ENCODE results near the gene ELOVL6.
"Not testable (repeated sequence)": the region's sequence is repeated elsewhere in the genome, so short reads cannot be mapped to it uniquely, and the experiment has no call there.

The ELOVL6 gene

DNA sequence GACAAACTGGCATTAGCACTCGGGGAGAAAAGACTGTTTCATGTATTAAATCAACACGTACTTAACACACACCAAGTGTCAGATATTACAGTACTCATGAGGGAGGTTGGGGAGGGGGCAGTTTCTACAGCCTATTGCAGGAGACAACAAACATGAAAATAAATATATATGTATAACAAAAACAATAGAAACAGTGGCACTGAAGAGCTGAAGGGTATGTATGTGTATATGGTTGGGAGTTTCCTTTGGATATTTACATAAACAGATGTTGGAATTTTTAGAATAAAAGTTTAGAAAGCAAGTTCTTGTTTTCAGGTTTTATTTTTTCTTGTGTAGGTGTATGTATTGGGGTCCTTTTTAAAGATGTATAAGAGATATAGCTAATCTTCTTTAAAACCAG, 133.5 kb downstream of the ELOVL6 start:
- no peak for DNase-seq

DNA sequence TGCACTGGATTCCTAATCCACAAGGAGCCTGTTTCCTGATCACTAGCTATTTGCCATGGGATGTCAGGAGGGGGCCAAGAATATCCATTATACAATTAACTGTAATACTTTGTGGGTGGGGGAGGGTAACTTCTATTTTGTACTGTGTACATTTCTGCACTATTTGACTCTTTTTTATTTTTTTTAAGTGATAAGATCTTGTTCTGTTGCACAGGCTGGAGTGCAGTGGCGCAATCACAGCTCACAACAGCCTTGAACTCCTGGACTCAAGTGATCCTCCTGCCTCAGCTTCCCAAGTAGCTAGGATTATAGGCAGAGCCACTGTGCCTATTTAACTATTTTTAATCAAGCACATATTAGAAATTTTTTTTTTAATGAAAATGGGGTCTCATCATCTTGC, 134.1 kb downstream of the ELOVL6 start:
- DNase-seq: no peak

DNA sequence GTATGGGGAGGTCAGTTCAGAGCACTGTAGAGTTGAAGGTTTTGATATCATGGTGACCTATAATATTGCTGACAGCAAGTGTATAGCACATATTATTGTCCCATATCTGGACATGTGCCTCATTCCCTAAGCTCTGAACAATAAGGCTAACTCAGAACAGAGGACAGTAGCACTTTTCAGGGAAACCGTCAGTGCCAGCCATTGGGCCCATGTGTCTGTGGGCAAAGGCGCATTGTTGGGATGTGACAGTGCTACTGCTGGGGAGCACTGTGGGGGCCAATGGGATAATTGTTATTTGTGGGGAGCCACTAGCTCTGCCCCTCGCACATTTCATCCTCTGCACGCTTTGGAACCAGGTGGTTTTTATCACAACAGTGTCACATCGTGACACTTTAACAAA, 136.2 kb downstream of the ELOVL6 start:
- no peak for DNase-seq

DNA sequence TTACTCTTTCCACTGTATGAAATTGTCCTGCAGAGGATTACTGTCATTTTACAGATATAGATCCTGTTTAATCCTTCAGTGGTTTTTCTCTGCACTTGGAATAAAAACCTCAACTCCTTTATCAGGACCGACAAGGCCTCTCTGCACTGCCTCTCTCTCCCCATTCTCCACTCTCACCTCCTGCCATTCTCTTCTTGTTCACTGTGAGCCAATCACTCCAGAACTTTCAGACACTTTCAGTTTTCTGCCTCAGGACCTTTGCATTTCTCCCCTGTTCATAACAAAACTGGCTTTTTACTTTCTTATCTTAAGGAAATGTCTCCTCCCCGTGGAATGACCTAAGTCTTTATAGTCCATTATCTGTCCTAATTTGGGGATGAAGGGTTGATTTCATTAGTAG, 137.3 kb downstream of the ELOVL6 start:
- DNase-seq: no peak

DNA sequence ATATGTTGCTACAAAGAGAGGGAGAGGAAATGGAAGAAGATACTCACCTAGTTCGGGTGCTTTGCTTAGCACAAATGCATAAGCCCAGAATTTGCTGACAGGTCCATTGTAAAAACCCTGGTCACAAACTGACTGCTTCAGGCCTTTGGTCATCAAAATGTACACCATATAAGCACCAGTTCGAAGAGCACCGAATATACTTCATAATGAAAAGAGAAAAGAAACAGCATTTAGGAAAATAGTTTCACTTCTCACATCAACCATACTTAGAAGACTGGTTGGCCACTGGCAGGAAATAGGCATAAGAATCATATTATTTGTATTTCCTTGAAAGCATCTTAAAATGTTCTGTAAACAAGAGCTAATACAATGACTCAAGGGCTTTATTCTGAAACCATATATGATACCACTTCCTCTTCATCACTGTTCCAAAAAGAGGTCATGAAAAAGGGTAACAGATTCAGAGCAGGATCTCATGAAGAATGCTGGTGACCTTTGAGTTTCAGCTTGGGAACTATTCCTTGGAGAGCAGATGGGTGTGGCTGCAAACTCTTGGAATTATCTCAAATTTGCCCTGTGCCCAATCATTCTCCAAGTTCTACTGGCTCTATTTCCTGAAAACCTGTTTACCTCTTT, 138.7 kb downstream of the ELOVL6 start:
- DNase-seq: no peak

DNA sequence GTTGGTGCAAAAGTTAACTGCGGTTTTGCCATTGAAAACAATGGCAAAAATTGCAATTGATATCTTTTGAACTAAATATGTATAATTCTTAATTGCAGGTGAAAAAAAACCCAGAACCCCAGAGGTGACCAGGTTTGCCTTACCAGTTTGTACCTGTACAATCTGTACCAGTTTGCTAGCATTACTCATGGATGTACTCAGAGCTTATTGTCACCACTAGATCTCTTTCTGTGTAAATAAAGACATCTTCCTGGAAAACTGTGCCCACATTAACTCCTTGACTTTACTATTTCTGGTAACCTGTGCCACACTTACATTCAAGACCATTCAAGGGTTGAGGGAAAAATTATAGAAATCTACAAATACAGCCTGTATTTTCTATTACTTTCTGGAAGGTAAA, 139.7 kb downstream of the ELOVL6 start:
- no peak for DNase-seq

DNA sequence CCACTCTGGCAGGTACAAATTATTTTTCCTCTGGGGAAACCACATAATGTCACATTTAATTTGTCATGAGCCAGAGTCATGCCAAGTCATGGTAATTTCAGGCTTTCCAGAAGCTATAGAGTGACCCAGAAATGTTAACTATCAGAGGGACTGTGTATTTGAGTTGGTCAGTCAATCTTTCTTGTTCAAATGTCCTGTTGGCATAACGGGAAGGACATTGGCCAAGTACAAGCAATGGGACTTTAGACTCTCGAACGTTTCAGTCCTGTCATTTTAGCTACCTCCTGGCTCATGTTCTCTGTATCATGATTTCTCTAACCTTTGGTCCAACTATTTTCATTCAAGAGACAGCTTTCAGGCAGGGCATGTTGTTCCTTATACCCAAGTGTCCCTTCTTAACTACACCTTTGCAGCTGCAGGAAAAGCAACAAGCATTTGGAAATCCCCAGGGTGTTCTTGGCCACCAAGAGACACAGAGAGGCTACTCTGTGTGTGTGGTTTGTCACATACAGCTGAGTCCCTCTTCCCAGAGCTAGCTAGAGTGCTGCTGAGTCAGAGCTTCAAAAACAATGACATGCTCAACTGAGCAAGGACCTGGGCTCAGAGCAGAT, 143.2 kb downstream of the ELOVL6 start:
- DNase-seq: no peak

DNA sequence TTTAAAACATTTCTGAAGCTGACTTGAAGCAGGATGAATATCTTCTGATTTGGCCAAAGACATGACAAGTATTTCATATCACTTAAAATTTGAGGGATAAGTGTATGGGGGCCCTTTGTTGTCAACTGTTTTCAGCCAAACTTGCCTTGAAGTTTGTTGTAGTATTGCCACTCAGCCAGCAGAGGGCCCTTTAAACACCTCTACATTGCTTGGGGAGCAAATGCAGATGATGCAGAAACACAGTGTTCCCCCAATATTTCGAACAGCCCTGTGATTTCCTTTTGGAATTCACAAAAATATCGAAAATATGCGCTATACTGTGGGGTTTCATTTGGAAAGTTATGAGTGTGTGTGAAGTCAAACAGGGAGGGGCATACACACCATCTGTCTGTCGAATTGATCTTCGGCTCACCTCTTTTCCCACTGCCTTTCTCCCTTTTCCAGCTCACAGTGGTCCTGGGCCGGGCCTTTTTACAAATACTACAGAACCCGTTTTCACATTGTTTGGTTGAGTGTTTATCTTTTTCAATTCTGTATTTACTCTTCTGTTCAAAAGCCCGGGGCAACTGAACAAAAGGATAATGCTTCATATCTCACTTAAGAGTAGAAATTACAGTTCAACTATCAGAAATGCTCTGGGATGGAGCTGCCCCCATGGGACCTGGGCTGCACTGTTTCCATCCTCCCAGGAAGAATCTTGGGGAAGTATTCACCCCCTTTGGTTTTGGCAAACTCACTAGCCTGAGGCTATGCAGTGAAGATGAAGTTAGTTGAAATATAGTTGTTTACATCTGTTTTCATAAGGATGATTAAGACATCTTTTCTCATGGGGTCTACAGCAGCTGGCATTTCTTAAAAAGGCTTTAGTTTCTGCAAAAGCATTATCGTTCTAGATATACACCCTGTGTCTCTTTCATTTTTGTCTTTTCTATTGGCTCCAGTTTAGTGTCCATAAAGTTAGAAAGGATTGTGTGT, 148.2 kb downstream of the ELOVL6 start:
- no peak for DNase-seq

DNA sequence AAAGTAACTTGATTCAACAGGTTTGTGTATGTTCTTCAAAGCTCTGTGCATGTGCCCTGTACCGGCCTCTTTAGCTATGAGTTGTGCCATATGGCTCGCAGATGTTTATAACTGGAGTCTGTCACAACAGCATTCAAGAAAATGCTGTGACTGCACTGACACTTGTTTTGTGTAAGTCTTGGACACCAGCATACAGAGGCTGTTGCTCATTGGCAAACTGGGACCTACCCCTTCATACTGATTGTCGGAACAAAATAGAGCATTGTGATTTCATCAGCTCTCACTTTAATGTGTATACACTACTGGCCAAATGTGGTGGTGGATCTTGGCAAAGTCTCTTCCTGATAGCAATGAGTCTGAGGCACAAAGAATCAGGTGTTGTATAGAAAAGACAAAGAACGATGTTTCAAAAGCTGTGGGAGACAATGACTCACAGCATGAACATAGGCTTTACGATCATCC, 151.8 kb downstream of the ELOVL6 start:
- DNase-seq: no peak

DNA sequence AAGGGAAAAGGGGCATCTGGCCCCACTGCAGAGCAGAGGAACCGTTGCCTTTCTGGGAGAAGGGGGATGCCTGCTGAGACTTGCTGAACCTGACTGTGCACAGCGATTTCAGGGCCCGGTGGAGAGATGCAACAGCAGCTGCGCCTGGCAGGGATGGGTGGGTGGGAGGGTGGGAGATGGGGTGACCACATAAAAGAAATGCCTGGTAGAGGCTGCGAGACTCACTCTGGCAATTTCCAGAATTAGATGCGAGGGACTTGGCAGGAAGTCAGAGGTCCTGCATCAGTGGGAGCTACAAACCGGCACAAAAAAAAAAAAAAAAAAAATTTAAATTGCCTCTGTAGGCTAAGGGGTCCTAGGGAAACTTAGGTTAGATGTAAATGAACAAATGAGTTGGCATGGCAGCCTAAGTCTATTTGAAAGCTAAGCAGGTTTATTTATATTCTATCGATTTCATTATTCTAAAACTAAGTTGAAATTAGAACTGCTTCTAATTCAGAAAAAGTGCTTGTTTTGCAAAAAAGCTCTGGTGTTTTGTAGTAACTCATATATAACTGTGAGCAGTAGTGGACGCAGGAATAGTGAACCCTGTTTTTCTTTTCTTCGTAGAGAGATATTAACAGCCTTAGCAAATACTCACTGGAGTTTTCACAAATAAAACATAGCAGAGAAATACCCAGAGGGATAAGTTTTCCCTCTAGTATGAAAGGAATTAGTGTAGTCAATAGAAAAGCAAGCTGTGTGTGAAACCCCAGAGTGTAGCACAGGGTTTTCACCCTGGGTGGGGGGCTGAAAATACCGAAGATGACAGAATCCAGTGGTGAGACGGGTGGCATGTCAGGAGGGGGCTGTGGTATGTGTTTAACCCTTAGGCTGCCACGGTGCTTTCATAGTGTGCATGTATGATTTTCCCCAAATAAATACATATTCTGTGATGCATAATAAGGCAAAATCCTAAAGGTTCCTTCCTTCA, 155.6 kb downstream of the ELOVL6 start:
- DNase-seq: no peak

DNA sequence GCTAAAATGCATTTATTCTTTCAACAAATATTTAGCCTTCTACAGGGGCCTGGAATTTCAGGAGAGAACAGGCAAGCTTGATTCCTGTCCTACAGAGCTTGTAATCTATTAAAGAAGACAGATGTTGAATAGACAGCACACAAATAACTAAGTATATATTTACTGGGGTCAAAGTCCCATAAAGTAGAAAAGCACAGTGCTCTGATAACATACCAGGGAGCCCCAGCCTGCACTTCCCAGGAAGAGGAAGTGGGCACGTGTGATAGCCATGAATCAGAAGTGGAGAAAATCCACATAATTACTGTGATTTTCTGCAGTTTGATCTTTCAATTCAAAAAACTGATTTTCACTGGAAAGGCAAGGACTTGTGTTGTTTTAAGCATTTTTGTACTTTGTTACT, 156.7 kb downstream of the ELOVL6 start:
- DNase-seq: no peak

DNA sequence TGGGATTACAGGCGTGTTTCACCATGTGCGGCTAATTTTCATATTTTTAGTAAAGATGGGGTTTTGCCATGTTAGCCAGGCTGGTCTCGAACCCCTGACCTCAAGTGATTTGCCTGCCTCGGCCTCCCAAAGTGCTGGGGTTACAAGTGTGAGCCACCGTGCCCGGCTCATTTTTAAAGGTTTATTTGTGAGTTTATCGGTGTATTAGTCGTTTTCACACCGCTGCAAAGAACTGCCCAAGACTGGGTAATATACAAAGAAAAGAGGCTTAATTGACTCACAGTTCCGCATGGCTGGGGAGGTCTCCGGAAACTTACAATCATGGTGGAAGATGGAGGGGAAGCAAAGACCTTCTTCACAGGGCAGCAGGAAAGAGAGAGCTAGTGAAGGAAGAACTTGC, 159.3 kb downstream of the ELOVL6 start:
- not testable (repeated sequence) for DNase-seq

DNA sequence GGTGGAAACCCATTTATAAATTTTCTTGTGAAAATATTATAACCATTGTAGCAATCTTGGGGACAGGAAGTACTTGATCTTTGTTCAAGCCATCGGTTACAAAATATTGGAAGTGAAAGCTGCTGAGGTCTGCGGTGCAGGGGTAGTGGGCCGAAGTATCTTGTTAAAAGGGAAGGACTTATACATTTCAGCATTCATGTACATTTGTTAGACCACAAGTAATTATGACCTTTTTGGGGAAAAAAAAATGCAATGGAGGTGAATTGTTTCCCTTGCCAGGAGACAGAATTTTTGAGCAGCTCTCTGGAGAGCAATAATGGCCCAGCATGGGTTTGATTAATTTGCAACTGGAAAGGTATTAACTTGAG, 164.4 kb downstream of the ELOVL6 start:
- no peak for DNase-seq

DNA sequence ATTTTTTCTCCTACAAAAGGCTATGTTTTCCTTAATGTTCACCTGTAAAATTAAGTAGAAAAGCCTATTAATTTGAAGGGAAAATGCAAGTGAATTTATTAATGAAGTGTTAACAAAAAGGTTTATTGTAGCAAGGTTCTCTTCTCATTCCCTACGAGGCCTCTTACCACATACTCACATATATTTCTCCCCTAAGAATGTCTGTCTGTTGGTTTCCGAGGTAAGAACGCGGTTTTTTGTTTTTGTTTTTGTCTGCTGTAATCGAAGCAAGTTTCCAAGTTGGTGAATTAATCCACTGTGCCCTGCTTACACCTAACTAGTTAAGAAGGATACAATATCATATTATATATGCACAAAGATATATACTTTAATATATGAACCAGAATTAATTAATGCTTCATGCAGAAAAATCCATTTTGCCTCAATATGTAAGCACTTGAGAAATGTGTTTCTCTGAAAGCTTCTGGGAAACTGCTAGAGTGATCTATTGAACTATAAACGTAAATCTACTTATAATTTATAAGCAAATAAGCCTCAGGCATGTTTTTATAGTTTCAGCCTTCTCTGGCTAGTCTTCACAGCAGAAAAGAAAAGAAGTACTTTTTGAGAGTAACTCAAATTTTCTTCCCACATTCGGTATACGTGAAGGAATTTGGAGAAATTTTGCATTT, 164.9 kb downstream of the ELOVL6 start:
- no peak for DNase-seq

DNA sequence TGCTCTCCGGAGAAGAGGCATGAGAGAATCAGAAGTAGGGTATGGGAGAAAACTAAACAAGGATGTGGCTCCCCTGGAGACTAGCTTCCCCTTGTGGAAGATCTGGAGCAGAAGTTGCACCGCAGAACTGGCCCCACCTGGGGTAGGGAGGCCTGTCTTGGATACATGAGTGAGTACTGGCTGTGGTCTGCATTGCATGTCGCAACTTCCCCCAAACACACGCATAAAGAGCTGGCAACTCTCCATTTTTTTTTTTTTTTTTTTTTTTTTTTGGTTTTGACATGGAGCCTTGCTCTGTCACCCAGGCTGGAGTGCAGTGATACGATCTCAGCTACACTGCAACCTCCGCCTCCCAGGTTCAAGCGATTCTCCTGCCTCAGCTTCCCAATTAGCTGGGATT, 165.8 kb downstream of the ELOVL6 start:
- no peak for DNase-seq

DNA sequence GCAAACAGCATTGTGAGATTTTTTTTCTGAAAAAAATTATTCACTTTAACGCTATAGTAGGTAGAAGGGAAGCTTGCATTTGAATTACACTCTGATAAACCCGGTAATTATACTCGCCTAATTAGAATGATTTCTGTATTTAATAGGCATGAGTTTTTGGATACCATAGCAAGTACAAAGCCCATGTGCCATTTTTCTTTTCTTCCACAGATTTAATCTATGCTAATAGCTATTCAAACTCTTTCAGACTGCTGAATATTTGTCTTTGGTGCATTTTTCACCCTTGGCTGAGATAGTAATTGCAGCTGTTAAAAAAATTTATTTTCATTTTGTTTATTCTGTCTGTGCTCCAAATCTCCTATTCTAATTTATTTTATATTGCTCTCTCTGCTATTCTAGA, 172.7 kb downstream of the ELOVL6 start:
- DNase-seq: no peak

DNA sequence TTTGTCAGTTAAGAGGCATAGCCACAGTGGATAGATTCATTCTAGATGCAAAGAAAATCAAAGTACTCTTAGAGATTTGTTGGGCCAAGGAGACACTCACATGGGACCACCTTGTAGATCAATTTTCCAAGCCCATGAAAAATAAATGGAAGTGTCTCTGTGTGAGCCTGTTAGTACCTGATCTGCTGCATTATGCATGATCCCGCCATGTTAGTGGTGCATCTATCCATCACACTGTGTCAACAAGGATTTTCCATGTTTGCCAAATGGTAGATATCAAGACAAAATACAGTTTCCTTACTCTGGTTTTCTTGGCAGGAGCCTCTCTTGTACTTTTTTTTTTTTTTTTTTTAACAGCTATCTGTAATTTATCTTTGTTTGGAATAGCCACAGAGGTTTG, 173.4 kb downstream of the ELOVL6 start:
- no peak for DNase-seq

DNA sequence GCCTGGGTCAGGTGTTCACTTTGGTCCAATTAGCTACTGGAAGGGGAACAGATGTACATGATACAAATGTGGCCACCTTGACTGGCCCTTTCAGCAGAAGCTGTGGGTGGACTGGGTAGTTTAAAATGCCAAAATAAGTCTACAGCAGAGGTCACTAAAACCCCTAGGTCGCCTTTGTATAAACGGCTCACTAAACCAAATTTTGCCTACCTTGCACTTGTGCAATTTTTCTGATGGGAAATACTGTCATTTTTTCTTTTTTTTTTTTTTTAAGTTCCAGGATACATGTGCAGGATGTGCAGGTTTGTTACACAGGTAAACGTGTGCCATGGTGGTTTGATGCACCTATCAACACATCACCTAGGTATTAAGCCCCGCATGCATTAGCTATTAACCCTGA, 176.0 kb downstream of the ELOVL6 start:
- no peak for DNase-seq

DNA sequence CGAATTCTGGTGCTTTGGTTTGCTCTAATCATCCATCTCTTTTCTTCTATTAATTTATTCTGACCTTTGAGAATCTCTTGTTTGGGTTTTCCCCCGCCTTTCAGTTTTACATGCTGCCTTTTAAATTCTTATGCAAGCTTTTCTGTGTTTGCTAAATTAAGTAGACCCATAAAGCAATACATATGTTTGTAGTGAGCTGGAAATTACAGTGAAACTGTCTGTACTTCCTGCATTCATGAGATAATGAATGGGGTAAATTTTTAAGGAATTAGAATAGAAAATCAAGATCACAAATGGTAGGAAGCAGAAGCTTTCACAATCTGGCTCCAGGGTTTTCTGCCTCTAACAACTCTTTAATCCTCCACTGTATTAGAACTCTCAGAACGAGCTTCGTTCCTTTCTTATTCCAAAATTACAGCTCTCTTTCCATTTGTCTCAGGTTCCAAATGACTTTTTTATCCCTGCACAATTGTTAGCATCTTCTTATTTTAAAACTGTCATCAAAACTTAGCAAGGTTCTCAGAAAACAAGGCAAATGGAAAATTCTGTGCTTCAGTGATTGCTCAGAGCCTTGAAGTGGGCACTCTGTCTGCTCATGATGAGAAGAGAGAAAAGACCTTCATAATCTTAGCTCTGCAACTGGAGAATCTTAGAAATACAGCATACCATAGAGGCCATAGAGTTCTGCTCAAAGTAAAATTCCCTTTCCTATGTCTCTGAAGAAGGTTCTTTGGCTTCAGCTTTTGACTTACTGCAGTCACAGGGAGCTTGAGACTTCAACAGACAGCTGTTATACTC, 177.6 kb downstream of the ELOVL6 start:
- DNase-seq: no peak

DNA sequence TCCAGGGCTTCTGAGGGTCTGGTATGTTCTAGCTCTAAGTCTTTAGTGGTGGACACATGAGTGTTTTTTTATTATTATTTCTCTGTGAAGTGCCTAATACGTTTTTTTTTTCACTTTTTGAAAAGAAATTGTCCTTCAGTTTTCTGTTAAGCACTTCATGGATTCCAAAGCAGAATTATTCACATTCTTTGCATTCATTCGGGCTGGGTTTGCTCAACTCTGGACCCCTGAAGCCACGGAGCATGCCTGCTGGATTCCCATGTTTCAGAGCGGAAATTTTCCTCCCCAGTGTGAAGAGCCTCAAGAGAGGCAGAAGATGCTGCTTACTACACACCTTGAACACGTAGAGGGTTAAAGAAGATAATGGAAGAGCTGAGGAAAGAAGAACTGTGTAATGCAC, 178.3 kb downstream of the ELOVL6 start:
- no peak for DNase-seq

DNA sequence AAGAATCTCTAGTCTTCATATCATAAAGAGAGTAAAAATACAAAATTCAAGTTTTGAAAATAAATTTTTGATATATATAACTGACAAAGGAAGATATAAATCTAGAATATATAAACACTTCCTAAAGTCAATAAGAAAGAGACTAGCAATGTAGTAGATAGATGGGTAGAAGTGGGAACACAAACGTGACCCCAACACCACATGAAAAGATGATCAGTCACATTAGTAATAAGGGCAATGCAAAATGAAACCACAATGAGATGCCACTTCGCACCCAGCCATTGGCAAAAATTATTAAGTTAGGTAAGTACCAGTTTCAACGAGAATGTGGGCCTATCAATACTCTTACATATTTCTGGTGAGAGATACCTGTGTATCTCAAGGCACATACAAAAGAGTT, 179.3 kb downstream of the ELOVL6 start:
- DNase-seq: no peak
